T-helper 9 cell (primary cell): Measurements from ENCODE around the gene SPATS1.

Source experiments
- DNase-seq: peaks from one replicate; pipeline ENCODE4 v3.0.0-alpha.2; 2020
- total RNA-seq, 2 donors: gene quantifications; one replicate each; lab custom pipeline; 2026; lab: John Stamatoyannopoulos, UW

Gene SPATS1
- 0 reads per million in 2 donors for total RNA-seq

DNA sequence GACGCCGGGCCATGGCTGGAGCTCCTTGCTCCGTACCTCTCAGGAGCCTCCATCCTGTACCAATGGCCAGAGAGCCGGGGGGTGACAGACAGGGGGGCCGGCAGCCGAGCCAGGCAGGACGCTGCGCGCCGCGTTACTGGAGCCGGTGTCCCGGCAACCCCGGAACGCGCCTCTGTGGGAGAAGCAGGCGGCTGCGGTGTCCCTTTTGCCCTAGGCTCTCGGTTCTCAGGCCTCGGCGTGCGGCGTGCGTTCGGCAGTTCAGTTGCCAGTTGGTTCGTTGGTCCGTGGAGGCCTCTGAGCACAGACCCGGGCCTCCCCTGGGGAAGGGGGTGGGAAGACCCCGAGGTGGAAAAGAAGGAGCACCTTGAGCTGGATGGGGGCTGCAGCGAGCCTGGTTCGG is at the start of gene SPATS1:
TSS of gene SPATS1 (plus strand) at position 162 of the 400 bp plus-strand sequence. CDS start 446 bp downstream, outside the sequence.
- no peak for DNase-seq

DNA sequence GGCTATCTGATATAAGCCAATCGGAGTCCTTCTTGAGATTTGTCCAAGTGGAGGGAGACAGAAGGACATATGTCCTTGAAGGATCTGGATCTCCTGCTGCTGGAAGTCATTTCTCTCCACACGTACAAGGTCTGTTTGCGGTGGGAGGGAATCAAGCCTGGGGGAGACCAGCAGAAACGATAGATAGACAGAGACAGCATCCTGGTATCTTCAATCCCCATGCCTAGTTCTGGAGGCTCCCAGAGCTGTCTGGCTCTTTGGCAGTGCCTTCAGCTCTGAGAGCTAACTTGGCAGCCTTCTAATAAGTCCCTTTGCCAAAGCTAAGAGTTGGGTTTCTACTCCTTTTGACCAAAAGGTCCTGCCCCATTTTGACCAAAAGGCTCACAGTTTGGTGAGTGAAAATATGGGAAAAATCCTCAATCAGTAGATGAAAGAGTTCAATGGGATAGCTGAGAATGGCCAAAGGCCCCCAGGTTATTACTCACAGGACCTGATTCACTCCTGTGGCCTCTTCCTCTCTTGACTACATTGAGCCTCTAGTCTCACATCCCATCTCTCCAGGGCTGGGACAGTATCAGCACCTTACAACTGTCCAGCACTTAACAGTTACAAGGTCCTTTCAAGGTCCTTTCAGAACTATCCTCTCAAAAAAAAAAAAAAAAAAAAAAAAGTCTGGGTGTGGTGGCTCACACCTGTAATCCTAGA is 49.6 kb upstream of the SPATS1 start:
- no peak for DNase-seq

DNA sequence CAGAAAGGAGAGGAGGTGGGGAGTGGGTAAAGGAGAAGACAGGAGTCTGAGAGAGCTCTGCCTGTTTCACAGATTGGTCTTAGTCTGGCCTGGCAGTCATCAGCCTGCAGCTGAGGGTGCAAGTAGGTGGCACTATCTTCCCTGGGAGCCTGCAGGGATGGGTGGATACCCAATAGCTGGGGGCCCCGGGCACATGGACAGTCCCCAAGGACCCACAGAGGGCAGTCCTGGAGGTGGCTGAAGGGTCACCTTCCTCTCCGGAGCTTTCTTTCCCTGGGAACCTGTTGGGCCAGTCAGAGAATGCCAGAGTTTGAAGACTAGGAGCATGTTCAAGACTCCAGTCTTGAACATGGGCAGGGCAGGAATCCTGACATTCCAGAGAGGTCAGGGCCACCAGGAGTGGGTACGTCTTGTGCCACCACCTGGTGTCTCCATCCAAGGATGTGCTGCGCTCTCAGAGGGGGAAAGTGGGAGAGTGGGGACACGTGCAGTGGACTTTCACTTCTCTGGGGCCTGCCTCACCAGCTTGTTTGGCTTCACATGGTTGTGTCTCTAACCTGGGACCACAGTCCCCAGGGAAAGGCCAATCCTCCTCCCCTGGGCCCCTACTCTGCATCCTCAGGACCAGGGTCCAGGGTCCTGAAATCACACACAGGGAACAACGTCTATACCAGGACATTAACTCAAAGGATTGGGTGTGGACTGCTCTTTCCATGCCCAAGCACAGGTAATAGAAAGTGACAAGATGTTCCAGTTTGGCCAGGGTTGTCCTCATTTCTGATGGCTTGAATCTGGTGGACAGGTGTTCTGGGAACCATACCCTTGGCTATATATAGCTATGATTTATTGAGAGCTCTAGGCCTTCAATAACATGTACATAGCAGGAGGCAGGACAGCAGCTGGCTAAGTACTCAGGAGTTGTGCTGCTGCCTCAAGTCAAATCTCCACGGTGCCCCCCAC is 47.3 kb upstream of the SPATS1 start:
- DNase-seq = no peak

- peak; percentile 30 for DNase-seq
Observed at GRCh38 chr6:44297063-44298038, 45.1 kb upstream of the SPATS1 start.

- DNase-seq = no peak
Observed at GRCh38 chr6:44298055-44298803, 44.2 kb upstream of the SPATS1 start.

DNA sequence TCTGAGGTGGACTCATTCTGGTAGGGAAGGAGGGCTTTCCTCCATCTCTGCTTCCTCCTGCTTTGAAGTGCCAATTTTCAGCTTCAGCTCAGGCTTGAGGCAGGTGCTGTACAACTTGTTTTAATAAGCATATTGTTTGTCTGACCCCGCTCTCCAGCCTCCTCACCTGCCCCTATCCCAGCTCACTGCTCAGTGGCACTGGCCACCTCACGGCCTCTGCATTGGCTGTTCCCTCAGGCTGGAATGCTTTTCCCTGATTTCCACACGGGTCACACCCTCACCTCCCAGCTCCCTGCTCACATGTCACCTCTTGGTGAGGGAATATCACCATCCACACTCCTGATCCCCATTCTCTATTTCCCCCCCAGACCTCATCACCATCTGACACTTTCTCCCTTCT is 43.6 kb upstream of the SPATS1 start:
- DNase-seq = no peak

DNA sequence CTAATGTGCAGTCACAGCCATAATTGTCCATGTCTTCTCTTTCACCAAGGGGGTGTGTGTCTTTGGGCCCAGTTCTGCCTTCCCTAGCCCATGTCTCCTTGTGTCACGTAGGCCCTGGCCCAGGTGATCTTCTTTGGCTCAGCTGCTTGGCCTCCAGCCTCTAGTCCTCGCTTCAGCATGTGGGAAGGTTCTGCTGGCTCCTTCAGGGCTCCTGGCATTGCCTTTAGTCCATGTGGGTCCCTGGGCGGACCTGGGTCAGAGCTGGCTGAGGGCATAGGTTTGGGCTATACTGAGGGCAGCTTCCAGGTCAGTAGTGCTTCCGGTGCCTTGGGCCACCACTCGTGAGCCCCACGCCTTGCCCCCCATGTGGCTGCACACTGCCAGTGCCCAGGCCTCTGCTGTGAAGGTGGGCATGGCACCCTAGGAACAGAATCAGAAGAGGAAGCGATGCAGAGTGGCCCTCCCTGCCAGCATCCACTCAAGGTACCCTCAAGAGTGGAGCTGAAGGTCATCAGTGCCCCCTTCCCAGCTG is 42.1 kb upstream of the SPATS1 start:
- no peak for DNase-seq

- no peak for DNase-seq
Observed at GRCh38 chr6:44301106-44301505, 41.3 kb upstream of the SPATS1 start.

DNA sequence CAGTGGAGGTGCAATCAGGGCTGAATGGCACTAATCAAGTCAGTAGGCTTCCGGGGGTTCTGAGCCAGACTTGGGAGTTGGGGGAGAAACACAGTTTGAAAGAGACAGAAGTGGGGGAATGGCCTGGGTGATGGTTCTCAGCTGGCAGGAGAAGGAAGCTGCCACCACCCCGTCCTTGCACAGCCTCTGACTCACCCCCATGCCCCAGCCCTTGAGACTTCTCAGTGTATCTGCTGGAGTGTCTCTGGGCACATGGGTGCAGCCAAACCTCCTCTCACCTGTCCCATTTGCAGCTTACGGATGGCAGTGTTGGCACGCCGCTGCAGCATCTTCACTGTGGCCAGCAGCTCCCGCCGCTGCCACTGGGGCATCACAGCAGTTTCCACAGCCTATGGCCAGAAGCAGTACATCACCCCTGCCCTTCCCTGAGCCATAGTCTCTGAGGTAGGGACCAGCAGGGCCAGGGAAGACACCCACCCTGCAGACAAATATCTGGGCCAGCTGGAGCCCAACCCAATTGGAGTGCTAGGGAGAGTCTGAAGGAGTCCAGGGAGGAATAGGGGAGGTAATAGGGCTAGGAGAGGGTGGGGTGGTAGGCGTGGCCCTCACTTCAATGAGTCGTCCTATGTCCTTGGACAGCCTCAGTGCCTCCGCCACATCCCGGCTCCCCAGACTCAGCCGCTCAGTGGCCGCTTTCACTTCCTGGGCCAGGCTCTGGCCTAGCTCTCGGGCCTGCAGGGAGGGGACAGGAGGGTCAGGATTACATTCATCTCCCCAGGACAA is 40.5 kb upstream of the SPATS1 start:
- DNase-seq = no peak

GRCh38 chr6:44302856-44303255 is 39.6 kb upstream of the SPATS1 start:
- no peak for DNase-seq

GRCh38 chr6:44303842-44304241 is 38.6 kb upstream of the SPATS1 start:
- no peak for DNase-seq

GRCh38 chr6:44304282-44305199 is 37.9 kb upstream of the SPATS1 start:
- peak; percentile 21 for DNase-seq

GRCh38 chr6:44305200-44305725 is 37.2 kb upstream of the SPATS1 start:
- DNase-seq = no peak

DNA sequence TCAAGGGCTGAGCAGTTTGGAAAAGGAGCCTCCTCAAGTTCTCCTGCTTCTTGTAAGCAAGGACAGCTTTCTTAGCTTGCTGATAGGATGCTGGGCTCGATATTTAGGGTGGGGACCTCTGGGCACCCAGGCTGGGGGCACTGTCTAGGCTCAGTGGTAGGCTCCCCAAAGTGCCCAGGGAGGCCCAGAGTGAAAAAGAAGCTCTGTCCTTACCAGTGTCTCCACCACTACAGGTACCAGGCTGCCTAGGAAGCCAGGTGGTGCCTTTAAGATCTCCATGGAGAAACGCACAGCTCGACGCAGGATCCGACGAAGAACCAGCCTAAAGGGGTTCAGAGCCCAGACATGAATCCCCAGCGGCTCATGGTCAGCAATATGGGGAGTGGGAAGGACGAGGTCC is 35.7 kb upstream of the SPATS1 start:
- DNase-seq = no peak

DNA sequence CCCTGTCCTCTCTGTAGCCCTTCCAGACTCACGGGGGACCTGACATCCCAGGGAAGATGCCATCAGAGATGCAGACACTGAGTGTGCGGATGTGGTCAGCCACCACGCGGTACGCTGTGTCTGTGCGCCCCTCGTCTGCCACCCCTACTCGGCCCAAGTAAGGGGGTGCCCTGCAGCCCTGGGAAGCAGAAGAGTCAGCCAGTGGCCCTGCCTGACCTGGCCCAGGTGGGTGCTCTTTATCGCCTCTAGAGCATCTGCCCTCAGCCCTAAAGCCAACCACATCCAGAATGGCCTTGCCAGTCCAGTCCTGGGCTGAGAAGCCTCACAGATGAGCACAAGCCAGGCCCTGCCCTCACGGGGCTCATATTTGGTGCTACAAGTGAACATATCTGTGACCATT is 35.2 kb upstream of the SPATS1 start:
- DNase-seq = no peak

DNA sequence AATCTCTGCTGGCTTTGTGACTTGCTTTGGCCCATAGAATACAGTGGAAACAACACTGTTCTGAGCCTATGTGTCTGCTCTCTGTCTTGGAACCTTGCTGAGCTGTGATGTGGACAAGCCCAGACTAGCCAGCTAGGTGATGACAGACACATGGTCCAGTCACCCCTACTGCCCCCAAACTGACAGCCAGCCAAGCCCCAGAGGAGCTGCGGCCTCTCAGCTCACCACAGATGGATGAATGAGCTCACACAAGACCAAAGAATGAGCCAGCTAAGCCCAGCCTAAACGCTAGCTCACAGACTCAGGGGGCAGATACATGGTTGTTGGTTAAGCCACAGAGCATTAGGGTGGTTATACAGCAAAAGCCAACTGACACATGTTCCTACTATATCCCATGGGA is 33.4 kb upstream of the SPATS1 start:
- no peak for DNase-seq

GRCh38 chr6:44309631-44310030 is 32.8 kb upstream of the SPATS1 start:
- DNase-seq = no peak

DNA sequence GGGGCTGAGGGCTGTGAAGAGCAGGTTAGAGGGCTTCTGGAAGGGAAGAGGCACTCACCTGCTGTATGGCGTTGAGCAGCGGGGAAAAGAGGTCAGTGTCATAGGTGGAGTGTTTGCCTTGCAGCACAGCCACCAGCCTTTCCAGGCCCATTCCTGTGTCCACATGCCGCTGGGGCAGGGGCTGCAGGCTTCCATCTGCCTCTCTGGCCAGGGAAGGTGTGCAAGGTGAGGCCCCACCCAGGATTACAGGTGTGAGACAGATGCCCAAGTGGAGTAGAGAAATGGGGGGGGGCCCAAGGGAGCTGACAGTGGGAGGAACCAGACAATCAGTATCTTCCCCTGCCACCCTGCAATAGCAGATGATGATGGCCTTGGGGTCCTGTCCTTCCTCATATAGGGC is 32.2 kb upstream of the SPATS1 start:
- no peak for DNase-seq

DNA sequence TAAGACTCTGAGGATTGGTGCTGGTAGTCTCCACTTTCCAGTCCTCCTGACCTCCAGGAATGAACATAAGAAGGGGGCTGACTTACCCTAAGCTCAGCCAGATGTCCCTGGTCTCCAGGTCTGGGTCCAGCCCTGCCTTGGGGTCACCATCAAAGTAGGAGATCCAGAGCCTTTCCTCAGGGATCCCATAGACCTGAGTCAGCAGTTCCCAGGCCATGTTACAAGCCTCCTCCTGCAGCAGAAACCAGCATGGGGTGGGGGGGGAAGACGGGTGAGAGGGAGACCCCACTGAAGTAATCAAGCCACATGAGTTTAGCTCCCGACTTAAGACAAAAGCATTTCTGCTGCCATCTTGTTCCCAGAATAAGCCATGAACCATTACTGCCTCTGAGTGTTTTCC is 31.1 kb upstream of the SPATS1 start:
- no peak for DNase-seq
